Esophagus mucosa (tissue), 1 donor: ENCODE data around the gene EFHC1. TPM values are rescaled to one million over a fixed set of nuclear protein-coding genes. Genes with fewer than 3 reads are reported as not detected.
"Not testable (repeated sequence)": the region's sequence is repeated elsewhere in the genome, so short reads cannot be mapped to it uniquely, and the experiment has no call there.

Source experiments
- ATAC-seq: fragments of 200-7000 bp; cut with Tn5 transposase; one replicate; pipeline ENCODE4 v1.9.1; 2020
- total RNA-seq: library from RNA; stranded (reverse); gene quantifications from one replicate; pipeline ENCODE4 v1.2.4, GENCODE V29; 2023
- donor health status: DM: yes; HTN: yes; CAD: no.

EFHC1 gene
- total RNA-seq, 1 donor from 2014 or later: 10.8 TPM

DNA sequence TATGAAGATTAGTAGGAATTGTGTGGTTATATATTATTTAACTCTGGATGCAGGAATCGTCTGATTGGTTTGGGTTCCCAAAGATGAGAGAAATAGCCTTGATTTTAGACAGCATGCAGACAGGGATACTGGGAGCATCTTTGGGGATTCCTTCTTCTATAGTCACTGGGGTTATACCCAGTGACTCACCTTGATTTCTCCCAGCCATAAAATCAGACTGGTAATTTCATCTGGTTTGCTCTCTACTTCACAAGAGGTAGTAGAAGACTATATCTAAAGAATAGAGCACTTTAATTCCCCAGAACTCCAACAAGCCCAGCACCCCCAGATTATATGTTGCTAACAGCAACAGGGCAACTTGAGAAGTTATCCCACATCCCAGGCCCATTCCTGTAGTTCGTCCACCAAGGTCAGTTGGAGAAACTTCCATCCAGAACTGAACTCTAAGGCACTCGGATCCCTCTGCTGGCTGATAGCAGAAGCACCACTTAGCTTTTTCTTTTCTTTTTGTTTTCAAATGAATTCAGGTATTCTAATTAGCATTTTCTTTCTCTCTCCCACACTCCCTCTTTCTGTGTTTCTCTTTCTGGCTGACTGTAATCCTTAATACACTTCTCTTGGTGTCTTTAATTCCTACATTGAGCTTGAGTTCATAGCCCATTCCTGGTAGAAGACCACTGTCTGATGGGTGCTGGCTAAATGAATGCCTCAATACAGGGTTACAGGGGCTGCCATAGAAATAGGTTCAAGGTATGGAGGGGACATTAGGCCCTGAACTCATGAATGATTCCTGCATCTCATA is 20.4 kb upstream of the EFHC1 start:
- ATAC-seq: no peak

DNA sequence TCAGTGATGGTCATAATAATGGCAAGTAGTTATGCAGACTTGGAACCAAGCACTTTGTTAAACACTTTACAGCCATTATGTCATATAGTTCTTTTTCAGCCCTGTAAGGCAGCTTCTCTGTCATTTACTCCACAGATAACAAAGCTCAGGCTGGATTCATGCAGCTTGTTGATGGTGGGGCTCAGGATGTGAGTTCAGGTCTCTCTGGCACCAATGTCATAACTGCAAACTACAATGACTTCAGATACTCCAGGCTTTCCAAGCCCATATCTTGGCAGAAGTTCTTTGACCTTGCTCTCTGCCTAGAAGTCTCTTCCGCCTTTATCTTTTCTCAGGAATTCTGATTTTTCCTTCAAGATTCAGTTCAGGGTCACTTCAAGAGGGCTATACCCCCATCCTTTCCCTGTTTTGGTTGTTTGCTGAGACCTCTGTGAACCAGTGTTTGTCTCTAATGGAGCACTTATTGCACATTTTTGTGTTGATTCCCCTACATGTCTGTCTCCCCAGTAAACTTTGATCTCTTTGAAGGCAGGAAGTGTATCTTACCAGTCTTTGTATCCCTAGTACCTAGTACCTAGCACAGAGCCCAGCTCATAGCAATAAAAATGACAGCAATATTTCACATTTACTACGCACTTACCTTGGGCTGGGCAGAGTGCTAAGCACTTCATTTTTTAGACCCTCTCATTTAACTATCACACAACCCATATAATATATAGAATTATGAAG is 19.7 kb upstream of the EFHC1 start:
- ATAC-seq: no peak

DNA sequence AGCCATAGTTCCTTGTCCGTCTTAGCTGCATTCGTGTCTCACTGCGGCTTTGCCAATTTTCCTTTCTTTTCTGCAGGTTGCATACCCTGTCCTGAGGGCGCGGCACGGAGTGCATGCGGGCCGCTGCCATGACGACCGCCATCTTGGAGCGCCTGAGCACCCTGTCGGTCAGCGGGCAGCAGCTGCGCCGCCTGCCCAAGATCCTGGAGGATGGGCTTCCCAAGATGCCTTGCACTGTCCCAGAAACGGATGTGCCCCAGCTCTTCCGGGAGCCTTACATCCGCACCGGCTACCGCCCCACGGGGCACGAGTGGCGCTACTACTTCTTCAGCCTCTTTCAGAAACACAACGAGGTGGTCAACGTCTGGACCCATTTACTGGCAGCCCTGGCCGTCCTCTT is 17.1 kb upstream of the EFHC1 start:
- no peak for ATAC-seq

DNA sequence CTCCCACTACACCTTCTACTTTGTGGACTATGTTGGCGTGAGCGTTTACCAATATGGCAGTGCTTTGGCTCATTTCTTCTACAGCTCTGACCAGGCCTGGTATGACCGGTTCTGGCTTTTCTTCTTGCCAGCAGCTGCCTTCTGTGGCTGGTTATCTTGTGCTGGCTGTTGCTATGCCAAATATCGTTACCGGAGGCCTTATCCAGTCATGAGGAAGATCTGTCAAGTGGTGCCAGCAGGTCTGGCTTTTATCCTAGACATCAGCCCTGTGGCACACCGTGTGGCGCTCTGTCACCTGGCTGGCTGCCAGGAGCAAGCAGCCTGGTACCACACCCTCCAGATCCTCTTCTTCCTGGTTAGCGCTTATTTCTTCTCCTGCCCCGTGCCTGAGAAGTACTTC is 16.5 kb upstream of the EFHC1 start:
- peak; percentile 92 for ATAC-seq

DNA sequence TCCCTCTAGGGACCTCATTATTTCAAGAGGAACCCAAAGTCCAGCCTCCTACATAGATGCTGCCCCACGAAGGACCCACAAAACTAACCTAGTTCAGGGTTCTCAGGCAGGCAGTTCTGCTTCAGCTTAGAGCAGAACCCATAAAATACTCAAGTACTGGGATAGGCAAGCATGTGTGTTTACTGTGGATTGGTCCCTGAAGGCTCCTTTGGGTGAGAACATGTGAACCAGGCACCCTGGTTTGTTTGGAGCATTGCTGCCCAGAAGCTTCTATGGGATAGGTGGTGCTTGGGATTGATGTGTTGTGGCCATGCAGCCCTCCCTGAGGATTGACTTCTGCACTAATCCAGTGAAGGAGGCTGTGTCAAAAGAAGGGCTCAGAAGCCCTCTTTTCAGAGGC is 14.9 kb upstream of the EFHC1 start:
- no peak for ATAC-seq

DNA sequence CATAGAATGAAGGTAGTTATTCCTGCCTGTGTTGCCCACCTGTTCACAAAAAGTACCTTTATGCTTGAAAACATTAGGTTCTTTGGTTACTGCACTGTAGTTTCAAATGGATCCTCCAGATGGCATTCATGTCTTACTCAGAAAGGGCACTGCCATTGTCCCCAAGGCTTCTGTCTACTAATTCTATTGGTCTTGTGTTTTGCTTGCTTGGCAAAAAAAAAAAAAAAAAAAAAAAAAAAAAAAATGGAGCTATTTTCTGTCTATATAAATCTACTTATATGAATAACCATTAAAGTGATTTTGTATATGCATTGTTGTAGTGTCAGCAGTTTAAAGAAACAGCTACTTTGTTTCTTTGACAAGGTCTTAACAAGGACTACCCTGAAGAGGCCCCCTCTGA is 12.7 kb upstream of the EFHC1 start:
- ATAC-seq: peak; percentile 49

DNA sequence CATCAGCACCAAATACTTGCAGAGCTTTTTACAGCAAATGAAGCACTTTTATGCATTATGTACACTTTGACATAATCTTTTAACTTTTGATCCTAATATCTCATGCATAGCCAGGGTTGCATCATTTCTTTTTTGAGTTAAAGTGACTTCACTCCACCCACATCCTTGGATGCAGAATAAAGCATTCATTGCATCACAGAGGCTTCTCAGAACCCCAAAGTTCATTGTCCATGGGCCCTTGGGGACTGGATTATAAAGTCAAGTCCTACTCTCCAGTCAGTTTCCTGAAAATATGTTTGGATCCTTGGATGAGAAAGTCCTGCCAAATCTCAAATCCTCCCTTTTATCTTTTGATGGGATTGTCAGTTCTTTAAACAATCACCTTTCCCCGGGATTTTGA is 10.6 kb upstream of the EFHC1 start:
- no peak for ATAC-seq

DNA sequence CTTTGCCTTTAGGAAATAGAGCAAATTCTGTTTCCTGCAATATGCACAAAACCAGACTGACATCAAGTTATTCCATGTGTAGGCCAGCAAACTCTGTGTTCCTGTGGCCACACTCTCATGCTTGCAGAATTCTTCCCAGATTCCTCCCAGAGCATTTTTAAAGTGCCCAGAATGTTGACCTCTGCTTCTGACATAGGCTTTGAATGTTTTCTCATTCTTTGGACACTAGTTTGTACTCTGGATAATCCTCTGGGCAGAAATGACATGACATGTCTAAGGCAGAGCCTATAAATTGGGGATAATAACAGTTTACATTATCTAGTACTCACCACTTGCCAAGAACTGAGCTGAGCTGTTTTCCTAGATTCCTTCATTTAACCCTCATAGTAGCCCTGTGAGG is 9.2 kb upstream of the EFHC1 start:
- ATAC-seq: no peak

DNA sequence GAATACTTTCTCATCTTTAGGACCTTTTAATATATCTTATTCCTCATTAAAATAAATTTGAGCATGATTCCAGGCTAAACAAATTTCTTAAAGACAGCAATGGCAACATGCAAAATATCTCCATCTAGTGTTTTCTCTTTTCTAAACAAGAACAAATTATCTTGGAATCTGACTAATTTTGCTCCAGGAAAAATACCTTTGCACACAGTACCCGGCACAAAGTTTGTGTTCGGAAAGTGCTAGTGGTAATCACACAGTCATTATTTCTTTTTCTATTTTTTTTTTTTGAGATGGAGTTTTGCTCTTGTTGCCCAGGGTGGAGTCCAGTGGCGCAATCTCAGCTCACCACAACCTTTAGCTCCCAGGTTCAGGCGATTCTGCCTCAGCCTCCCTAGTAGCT is 8.2 kb upstream of the EFHC1 start:
- no peak for ATAC-seq

DNA sequence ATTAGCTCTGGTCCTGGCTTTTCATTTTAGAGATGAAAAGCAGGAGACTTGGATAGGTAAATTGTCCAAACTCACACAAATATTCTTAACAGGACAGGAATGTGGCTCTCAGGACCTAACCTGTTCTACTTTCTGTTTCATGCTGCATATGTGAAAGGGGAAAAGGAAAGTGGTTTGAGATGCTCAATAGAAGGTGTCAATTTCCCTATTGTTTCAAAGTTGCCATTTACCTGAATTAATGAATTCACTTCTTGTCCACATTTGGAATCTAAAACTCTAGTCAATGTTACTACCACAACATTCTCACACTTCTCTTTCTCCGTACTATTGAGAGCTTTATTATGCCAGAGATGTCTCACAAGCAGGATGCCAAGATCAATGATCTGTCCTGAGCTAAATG is 4.8 kb upstream of the EFHC1 start:
- no peak for ATAC-seq

DNA sequence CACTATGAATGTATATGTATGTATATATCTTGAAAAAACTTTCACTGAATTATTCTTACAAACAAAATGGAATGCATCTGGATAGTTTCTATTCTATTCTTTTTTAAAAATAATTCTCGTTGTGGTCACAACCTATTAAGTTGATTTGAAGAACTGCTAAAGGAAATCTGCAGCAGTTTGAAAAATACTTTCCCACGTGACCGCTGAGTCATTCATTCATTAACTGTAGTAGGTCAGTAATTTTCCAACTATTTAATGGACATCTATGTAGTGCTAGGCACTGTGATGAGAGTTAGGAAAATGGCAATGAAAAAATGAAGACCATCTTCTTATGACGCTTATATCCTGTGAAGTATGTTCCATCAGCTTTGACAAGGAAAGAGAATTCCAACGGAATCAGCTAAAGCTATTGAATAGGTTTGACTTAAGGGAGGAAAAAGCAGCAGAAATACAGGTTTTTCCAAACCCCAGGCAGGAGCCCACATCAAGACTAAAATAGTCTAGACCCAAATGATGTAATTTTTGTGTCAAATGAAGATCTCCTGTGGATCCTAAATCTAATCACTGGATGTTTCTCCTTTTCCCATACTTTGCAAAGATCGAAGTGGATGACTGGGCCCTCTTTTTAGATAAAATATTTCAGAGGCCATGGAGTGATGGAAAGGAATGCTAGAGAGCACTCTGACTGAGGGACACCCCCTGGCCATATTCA is 4.1 kb upstream of the EFHC1 start:
- no peak for ATAC-seq

DNA sequence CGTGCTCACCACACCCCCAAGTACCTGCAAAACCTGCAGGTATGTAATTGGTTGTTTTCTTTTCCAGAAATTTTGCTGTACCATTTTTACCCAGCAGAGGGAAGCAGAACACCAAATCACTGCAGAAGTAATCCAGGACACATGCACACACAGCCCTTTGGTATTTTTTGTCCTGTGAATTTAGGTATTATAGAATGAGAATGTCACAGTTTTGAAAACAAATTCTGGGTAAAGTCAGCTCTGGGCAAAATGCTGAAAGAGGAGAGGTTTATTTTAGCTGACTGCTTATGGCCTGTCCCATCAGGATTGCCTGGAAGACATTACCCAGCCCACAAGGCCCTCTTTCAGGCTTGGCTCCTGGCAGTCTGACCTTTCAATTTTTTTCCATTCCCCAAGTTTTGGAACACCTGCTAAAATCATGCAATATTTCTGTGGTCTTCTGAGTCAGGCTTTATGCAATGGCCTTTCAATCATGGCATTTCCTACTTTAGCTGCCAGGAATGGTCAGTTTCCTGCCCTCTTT is 3.5 kb upstream of the EFHC1 start:
- peak; percentile 58 for ATAC-seq

DNA sequence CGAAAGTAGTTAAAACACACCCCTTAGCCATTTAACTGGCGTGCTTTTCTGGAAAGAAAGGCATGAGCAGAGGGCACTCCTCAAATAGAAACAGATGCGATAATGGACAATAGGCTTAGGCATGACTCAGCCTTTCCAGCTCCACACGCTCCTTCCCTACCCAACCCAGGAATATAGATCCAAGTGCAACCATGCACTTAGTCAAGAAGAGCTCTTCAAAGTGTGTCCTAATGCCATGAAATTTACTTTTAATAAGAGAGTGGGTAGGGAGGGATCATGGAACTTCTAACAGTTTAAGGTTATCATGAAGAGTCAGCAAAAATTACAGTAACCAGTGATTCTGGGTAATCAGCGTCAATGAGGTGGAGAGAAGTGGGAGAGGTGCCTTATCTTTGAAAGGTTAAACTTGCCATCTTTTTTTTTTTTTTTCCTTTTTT is 2.4 kb upstream of the EFHC1 start:
- peak; percentile 53 for ATAC-seq

DNA sequence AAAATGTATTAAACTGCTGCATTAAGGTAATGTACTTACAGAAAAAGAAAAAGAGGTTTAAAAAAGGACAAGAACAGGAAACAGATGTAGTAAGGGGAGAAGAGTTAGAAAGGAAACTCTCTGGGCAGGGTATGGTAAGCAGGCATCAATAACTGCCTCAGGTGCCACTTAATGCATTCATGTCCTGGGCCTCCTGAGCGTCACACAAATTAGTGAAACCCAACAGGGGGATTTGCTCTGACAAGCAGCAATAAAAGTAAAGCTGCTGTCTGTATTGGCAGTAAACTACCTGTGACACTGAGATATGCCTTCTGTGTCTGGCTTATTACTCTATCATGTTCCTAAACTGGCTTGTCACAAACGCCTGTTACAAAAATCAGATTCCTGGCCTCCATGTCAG is 1.5 kb upstream of the EFHC1 start:
- no peak for ATAC-seq

DNA sequence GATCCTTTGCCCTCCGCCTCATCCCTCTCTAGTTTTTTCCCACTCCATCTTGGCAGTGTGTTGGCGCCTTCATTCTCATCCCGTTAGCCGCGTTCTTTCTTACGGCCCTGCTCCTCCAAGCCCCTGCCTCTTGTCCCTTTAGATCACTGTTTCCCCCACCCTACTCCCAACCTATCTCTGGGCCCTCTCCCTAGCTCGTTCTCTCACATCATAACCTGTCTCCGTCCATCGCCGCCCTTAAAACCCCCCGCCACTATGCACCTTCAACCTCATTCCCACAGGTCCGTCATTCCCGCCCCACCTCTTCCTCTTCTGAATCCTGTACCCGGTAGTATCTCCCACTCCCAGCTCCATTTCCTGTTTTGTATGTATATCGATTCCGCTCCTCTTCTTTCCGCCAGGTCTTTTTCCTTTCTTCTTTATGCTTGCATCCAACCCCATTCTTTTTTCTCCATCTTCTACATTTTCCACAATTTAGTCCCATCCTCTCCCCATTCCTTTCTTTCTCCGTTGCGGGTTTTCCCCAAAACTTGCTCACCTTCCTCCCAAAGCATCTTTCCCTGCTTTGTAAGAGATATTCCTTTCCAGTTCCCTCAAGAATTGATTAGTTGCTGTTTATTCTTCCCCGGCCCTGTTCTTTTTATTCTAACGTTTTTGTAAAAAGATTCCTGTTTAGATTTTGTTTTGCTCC is 671 bp downstream of the EFHC1 start:
- no peak for ATAC-seq

DNA sequence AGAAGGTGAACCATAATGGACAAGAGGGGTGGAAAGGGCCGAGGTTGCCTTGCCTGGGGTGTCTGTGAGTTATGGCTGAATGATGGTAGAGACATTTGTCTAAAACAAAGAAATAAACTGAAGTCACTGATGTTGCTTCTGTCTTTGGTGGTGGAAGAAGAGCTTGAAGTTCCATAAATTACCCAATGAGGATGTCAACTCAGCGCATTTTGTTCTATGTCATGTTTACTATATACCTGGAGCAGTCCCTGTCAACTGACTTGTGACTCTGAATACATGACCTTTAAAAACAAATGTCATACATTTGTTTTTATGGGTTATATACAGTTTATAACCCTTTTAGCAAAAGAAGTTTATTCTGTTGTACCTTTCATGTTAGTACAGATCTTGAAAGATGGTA is 2.0 kb downstream of the EFHC1 start:
- no peak for ATAC-seq

DNA sequence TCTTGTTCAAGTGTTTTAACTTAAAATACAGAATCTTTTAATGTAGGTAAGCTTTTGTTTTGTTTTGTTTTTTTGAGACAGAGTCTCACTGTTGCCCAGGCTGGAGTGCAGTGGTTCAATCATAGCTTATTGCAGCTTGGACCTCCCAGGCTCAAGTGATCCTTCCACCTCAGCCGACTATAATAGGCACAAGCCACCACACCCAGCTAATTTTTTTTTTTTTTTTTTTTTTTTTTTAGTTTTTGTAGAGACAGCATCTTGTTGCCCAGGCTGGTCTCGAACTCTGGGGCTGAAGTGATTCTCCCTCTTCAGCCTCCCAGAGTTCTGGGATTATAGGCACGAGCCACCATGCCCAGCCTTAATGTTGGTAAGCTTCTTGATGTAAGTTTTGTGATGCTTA is 3.3 kb downstream of the EFHC1 start:
- no peak for ATAC-seq

DNA sequence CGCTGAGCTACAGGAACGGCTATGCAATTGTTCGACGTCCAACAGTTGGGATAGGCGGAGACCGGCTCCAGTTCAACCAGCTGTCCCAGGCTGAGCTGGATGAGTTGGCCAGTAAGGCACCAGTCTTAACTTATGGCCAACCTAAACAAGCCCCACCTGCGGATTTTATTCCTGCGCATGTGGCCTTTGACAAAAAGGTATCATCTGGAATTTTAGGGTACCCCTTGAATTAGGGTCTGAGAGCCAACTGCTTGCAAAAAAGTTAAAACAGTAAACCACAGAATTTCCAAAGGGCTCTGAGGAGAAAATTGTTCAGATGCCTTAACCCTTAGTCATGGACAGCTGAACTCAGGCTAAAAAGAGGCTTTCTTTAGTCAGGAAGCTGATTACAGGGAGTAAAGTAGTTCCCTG is 3.8 kb downstream of the EFHC1 start:
- ATAC-seq: no peak

DNA sequence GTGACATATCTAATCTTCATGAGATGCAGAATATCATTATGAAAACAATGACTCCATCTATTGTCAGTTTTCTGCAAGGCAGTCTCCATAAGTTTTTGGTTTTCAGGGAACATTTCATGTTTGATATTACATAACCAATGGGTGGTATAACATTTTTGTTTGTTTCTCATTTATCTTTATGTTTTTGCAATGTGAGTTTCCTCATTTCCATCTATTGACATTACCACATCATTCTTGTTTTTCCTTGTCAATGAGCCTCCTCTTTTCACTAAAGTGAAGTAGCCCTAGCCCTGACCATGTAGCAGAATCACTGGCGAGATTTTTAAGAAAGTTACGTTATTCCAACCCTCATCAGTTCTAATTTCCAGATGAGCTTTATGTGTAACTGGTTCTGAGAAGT is 4.4 kb downstream of the EFHC1 start:
- ATAC-seq: no peak

DNA sequence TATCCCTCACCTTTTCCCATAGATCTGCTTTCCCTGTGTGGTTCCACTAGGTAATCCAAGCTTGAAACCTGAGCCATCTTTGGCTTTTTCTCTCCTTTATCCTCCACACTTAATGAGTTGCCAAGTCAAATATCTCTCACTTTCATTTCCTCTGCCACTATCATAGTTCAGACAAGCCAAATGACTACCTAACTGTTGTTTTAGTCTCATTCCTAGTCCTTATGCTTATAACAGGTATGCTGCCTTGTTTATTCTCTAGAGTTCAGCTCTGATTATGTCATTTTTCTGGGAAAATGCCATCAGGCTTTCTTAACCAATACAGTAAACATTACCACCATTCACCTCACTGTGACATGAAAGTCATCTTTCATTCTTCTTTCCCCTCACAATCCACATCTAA is 6.5 kb downstream of the EFHC1 start:
- no peak for ATAC-seq

DNA sequence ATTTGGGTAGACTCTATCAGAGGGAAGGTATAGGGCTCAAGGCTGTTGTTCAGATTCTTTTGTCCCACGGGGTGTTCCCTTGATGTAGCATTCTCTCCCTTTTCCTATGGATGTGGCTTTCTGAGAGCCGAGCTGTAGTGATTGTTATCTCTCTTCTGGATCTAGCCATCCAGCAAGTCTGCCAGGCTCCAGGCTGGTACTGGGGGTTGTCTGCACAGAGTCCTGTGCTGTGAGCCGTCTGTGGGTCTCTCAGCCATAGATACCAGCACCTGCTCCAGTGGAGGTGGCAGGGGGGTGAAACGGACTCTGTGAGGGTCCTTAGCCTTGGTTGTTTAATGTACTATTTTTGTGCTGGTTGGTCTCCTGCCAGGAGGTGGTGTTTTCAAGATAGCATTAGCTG is 13.2 kb downstream of the EFHC1 start:
- ATAC-seq: not testable (repeated sequence)

DNA sequence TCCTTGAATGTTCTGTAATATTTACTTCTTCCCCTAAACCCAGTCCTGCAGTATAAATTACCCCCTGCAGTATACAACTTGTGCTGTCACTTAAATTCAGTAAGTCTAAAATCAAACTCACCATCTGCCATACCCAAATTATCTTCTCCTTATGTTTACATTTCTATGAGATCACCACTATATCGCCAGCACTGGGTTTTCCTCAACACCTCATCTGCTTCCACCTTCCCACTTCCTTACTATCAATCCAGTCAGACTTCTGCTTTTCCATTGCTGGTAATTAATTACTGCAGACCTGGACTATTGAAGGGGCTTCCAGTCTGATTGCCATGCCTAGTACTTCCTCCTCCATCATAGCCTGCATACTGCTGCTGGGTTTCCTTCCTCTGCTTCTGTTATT is 15.2 kb downstream of the EFHC1 start:
- ATAC-seq: no peak

DNA sequence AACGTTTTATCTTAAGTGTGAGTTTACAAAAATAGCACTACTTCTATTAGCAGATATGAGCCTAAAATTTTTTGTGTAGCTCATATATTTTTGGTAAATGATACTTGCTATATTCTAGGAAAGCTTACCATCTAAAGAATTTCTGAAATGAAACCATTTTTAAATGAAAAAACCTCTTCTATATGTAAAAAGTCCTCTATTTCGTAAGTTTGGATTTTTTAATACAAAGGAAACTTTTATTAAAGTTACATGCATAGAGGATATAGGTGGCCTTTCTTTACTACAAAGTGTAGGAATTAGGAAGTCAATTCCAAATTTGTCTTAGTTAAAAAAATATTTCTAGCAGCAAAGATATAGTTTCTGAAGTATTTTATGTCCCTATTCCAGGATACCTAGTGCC is 18.8 kb downstream of the EFHC1 start:
- ATAC-seq: no peak
